H1 (cell line): ENCODE results near the gene PASK. TPM values are rescaled to one million over a fixed set of nuclear protein-coding genes. Genes with fewer than 3 reads are reported as not detected.

Source experiments
- BRCA1 ChIP-seq: IDR thresholded peaks from 2 replicates; pipeline ENCODE4 v1.6.1; 2012; ENCODE audit warnings: low read depth, low read length, improper control_type of control experiment
- CHD2 ChIP-seq: IDR thresholded peaks from 2 replicates; pipeline ENCODE4 v1.6.1; 2012; ENCODE audit warnings: low read length, improper control_type of control experiment
- CREB1 ChIP-seq: IDR thresholded peaks from 2 replicates; pipeline ENCODE4 v1.6.1; 2012; ENCODE audit warnings: inconsistent platforms
- EZH2 ChIP-seq: fragments of 200-600 bp; sonication (generic); IDR thresholded peaks from 2 replicates; pipeline ENCODE4 v1.7.1; 2012; ENCODE audit warnings: low read depth, mild to moderate bottlenecking, moderate library complexity, low read length, inconsistent platforms; ENCODE audit not compliant: severe bottlenecking
- GTF2F1 ChIP-seq: IDR thresholded peaks from 2 replicates; pipeline ENCODE4 v1.6.1; 2012; ENCODE audit warnings: low read depth, low read length, improper control_type of control experiment, borderline replicate concordance
- NANOG ChIP-seq: IDR thresholded peaks from 2 replicates; pipeline ENCODE4 v1.6.1; 2011; ENCODE audit warnings: low read length, low read depth, mild to moderate bottlenecking, inconsistent platforms; ENCODE audit not compliant: insufficient read depth, poor library complexity, severe bottlenecking
- PHF8 ChIP-seq: fragments of 200-600 bp; sonication (generic); conservative IDR thresholded peaks from 2 replicates; pipeline ENCODE4 v1.7.1; 2012; ENCODE audit warnings: low read depth, mild to moderate bottlenecking, inconsistent platforms, low read length, moderate library complexity
- RAD21 ChIP-seq, 2 experiments: IDR thresholded peaks in 1 of 2; conservative IDR thresholded peaks in 1 of 2; 2 replicates each; pipeline ENCODE4 v1.6.1; 2011; ENCODE audit warnings: low read depth in 2 of 2, low read length in 2 of 2, improper control_type of control experiment in 1 of 2, inconsistent platforms in 1 of 2, mild to moderate bottlenecking in 1 of 2, moderate library complexity in 1 of 2
- SAP30 ChIP-seq: fragments of 300-600 bp; sonication (generic); IDR thresholded peaks from 2 replicates; pipeline ENCODE4 v1.7.1; 2012; ENCODE audit warnings: low read length, moderate library complexity, mild to moderate bottlenecking, inconsistent platforms; ENCODE audit not compliant: insufficient read depth, insufficient replicate concordance
- SIN3A ChIP-seq, 2 experiments: IDR thresholded peaks in 1 of 2; conservative IDR thresholded peaks in 1 of 2; 2 replicates each; pipeline ENCODE4 v1.6.1; 2011 to 2012; ENCODE audit warnings: low read length in 2 of 2, improper control_type of control experiment in 1 of 2, low read depth in 1 of 2, mild to moderate bottlenecking in 1 of 2
- polyA plus RNA-seq, 7 experiments: library from polyadenylated mRNA; depleted of rRNA in 3 of 7; stranded (reverse) in 5 of 7; unstranded in 2 of 7; fragments of >200 nt in 5 of 7; fragments of 200-250 nt in 2 of 7; gene quantifications; 1 replicate in 5 of 7; 2 replicates in 1 of 7; 4 replicates in 1 of 7; pipeline versions ENCODE4 v1.2.1 to v1.2.3, GENCODE V29; 2011 to 2013; ENCODE audit warnings: missing spikeins in 2 of 7, mixed read lengths in 2 of 7
- total RNA-seq: library from RNA; stranded (reverse); fragmentation: NEBNext Ultra II Directional; extraction: Animal tissue kit (Norgen Biotek cat#: 25700); gene quantifications from 2 replicates; pipeline ENCODE4 v1.2.1, GENCODE V29; 2021
- TF ChIP-seq, protein P1 (sequence below): fragments of 300-600 bp; sonication (generic); IDR thresholded peaks from 2 replicates; pipeline ENCODE4 v1.7.1; 2012; ENCODE audit warnings: low read length, moderate library complexity, mild to moderate bottlenecking, inconsistent platforms; ENCODE audit not compliant: insufficient replicate concordance

Gene PASK
- total and polyA plus RNA-seq, 2 of the 8 experiments (the other 6 are each of a cell fraction or from before 2014, with no cell fraction given), result 20.5 to 66.1 TPM

DNA sequence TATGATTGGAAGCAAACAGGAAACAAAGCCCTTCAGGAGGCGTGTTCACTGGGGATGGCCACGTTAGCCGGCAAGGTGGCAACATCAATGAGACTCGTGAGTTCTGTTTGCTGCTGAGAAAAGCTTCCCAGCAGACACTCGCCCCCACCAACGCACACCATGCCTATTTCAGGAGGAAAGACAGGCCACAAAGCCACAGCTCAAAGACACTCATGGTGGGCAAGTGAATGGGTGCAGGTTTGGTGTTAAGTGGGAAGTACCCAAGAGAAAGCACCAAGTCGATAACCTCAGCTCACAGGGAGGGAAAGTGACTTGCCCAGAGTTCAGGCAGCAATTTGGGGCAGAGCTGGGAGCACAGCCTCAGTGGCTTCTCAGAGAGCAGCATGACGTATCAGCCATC is 36.7 kb downstream of the PASK start (continued):
- TF ChIP-seq, protein P1, sequence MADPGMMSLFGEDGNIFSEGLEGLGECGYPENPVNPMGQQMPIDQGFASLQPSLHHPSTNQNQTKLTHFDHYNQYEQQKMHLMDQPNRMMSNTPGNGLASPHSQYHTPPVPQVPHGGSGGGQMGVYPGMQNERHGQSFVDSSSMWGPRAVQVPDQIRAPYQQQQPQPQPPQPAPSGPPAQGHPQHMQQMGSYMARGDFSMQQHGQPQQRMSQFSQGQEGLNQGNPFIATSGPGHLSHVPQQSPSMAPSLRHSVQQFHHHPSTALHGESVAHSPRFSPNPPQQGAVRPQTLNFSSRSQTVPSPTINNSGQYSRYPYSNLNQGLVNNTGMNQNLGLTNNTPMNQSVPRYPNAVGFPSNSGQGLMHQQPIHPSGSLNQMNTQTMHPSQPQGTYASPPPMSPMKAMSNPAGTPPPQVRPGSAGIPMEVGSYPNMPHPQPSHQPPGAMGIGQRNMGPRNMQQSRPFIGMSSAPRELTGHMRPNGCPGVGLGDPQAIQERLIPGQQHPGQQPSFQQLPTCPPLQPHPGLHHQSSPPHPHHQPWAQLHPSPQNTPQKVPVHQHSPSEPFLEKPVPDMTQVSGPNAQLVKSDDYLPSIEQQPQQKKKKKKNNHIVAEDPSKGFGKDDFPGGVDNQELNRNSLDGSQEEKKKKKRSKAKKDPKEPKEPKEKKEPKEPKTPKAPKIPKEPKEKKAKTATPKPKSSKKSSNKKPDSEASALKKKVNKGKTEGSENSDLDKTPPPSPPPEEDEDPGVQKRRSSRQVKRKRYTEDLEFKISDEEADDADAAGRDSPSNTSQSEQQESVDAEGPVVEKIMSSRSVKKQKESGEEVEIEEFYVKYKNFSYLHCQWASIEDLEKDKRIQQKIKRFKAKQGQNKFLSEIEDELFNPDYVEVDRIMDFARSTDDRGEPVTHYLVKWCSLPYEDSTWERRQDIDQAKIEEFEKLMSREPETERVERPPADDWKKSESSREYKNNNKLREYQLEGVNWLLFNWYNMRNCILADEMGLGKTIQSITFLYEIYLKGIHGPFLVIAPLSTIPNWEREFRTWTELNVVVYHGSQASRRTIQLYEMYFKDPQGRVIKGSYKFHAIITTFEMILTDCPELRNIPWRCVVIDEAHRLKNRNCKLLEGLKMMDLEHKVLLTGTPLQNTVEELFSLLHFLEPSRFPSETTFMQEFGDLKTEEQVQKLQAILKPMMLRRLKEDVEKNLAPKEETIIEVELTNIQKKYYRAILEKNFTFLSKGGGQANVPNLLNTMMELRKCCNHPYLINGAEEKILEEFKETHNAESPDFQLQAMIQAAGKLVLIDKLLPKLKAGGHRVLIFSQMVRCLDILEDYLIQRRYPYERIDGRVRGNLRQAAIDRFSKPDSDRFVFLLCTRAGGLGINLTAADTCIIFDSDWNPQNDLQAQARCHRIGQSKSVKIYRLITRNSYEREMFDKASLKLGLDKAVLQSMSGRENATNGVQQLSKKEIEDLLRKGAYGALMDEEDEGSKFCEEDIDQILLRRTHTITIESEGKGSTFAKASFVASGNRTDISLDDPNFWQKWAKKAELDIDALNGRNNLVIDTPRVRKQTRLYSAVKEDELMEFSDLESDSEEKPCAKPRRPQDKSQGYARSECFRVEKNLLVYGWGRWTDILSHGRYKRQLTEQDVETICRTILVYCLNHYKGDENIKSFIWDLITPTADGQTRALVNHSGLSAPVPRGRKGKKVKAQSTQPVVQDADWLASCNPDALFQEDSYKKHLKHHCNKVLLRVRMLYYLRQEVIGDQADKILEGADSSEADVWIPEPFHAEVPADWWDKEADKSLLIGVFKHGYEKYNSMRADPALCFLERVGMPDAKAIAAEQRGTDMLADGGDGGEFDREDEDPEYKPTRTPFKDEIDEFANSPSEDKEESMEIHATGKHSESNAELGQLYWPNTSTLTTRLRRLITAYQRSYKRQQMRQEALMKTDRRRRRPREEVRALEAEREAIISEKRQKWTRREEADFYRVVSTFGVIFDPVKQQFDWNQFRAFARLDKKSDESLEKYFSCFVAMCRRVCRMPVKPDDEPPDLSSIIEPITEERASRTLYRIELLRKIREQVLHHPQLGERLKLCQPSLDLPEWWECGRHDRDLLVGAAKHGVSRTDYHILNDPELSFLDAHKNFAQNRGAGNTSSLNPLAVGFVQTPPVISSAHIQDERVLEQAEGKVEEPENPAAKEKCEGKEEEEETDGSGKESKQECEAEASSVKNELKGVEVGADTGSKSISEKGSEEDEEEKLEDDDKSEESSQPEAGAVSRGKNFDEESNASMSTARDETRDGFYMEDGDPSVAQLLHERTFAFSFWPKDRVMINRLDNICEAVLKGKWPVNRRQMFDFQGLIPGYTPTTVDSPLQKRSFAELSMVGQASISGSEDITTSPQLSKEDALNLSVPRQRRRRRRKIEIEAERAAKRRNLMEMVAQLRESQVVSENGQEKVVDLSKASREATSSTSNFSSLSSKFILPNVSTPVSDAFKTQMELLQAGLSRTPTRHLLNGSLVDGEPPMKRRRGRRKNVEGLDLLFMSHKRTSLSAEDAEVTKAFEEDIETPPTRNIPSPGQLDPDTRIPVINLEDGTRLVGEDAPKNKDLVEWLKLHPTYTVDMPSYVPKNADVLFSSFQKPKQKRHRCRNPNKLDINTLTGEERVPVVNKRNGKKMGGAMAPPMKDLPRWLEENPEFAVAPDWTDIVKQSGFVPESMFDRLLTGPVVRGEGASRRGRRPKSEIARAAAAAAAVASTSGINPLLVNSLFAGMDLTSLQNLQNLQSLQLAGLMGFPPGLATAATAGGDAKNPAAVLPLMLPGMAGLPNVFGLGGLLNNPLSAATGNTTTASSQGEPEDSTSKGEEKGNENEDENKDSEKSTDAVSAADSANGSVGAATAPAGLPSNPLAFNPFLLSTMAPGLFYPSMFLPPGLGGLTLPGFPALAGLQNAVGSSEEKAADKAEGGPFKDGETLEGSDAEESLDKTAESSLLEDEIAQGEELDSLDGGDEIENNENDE, result no peak
- TF ChIP-seq RAD21 (IDR thresholded peaks at IDR 0.05 in 1 of 2, conservative IDR thresholded peaks at IDR 0.05 in 1 of 2; ENCODE audit: low read depth in 2 of 2, low read length in 2 of 2) (no peak), SAP30 (no peak), PHF8 (no peak), SIN3A (conservative IDR thresholded peaks at IDR 0.05 in 1 of 2, IDR thresholded peaks at IDR 0.05 in 1 of 2; ENCODE audit: low read depth in 1 of 2, low read length in 2 of 2) (no peak), CHD2 (no peak), GTF2F1 (no peak), BRCA1 (no peak), NANOG (no peak), EZH2 (no peak), CREB1 (no peak)
